Cardiac fibroblast (primary cell): ENCODE data around the gene KAZN.

Experiments used
- DNase-seq, 2 donors: peaks; one replicate each; pipeline versions ENCODE4 v3.0.0 to v3.0.0-alpha.2; 2010; ENCODE audit warnings: low read depth in 2 of 2
- H3K4me3 ChIP-seq, 2 donors: replicated peaks in 1 of 2; 1 replicate in 1 of 2; 2 replicates in 1 of 2; pipeline ENCODE4 v1.5.1; 2011; ENCODE audit warnings: low read depth in 2 of 2, low read length in 2 of 2, mild to moderate bottlenecking in 2 of 2, moderate library complexity in 1 of 2
- CTCF ChIP-seq: IDR thresholded peaks from one replicate; pipeline ENCODE4 v1.5.1; 2011; ENCODE audit warnings: low read depth, mild to moderate bottlenecking, low read length, inconsistent platforms

Gene KAZN

GRCh38 chr1:14616632-14617396 is 18.3 kb downstream of the KAZN start:
- TF ChIP-seq CTCF: no peak
- no peak overlapping the region for H3K4me3 ChIP-seq
- DNase-seq: no peak

GRCh38 chr1:14617791-14618190 is 19.3 kb downstream of the KAZN start:
- no peak overlapping the region for H3K4me3 ChIP-seq
- DNase-seq: no peak
- TF ChIP-seq CTCF: no peak

GRCh38 chr1:14620941-14621340 is 22.5 kb downstream of the KAZN start:
- no peak overlapping the region for H3K4me3 ChIP-seq
- DNase-seq: no peak
- no peak for TF ChIP-seq CTCF

- no peak overlapping the region for H3K4me3 ChIP-seq
- TF ChIP-seq CTCF: no peak
- no peak for DNase-seq
Observed at GRCh38 chr1:14623090-14623489, 24.6 kb downstream of the KAZN start.

GRCh38 chr1:14624941-14625340 is 26.5 kb downstream of the KAZN start:
- H3K4me3 ChIP-seq: no peak overlapping the region
- TF ChIP-seq CTCF: no peak
- DNase-seq: no peak

GRCh38 chr1:14625572-14625971 is 27.1 kb downstream of the KAZN start:
- H3K4me3 ChIP-seq: no peak overlapping the region
- TF ChIP-seq CTCF: no peak
- DNase-seq: no peak

- TF ChIP-seq CTCF: no peak
- no peak overlapping the region for H3K4me3 ChIP-seq
- no peak for DNase-seq
Observed at GRCh38 chr1:14625996-14626395, 27.5 kb downstream of the KAZN start.
